Activated CD8-positive, alpha-beta memory T cell treated with anti-CD3 and anti-CD28 coated beads, Interleukin-2, amount 10 ng/mL, durations not matched to agents 7 days and 5 days (primary cell): ENCODE results near the gene HAPLN2. TPM values are rescaled to one million over a fixed set of nuclear protein-coding genes. Genes with fewer than 3 reads are reported as not detected.

Experiments
- ATAC-seq: fragments of 150-1000 bp; cut with Tn5 transposase; one replicate; pipeline ENCODE4 v1.10.0; 2021; ENCODE audit warnings: moderate library complexity
- CTCF ChIA-PET: fragments of 350-600 bp; sonication (Branson Sonifier 250); formaldehyde crosslinking; loops from one replicate; lab custom pipeline; 2021; ENCODE audit warnings: antibody characterized with exemption; lab: Charles Lee
- DNase-seq: peaks from one replicate; pipeline ENCODE4 v3.0.0-alpha.2; 2020
- H3K27ac Mint-ChIP-seq: one replicate; pipeline ENCODE4 v1.8.0; 2021; ENCODE audit warnings: mild to moderate bottlenecking, mixed read lengths
- H3K27me3 Mint-ChIP-seq: one replicate; pipeline ENCODE4 v1.8.0; 2021; ENCODE audit warnings: mixed read lengths
- H3K36me3 Mint-ChIP-seq: one replicate; pipeline ENCODE4 v1.8.0; 2021; ENCODE audit warnings: mild to moderate bottlenecking, mixed read lengths
- H3K4me1 Mint-ChIP-seq: one replicate; pipeline ENCODE4 v1.8.0; 2021; ENCODE audit warnings: mixed read lengths
- H3K4me3 Mint-ChIP-seq: one replicate; pipeline ENCODE4 v1.8.0; 2021; ENCODE audit warnings: mild to moderate bottlenecking, moderate library complexity, mixed read lengths
- H3K9me3 Mint-ChIP-seq: one replicate; pipeline ENCODE4 v1.8.0; 2022; ENCODE audit warnings: low read depth, mixed read lengths
- total RNA-seq, 2 experiments: library from RNA; stranded (reverse); gene quantifications; one replicate each; pipeline ENCODE4 v1.2.3, GENCODE V29; 2021

Gene HAPLN2
- total RNA-seq, 2 experiments from 2014 or later: not detected

DNA sequence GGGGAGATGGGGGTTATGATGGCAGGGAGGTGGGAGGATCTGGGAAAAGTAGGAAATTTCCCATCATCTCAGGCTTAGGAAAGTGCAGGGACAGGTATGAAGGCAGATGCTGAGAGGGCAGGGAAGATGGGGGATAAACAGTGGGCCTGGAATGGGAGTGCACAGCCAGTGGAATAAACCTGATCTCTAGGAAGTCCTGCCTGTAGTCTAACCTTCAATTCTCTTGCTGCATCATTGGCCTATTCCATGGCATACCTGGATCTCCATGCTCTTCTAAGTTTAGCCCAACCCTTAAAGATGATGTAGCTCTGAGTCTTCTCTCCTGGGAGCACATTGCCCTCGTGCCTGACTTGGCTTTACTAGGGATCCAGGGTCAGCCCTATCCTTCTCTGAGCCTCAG is 25.4 kb downstream of the HAPLN2 start:
- no peak for DNase-seq
- Mint-ChIP-seq H3K4me3 (no peak overlapping the region), H3K27ac (no peak overlapping the region), H3K9me3 (no peaks in the 10 kb centered on the region), H3K36me3 (no peaks in the 10 kb centered on the region), H3K4me1 (peaks cover 41% of the 10 kb centered on the region), H3K27me3 (peaks cover 93% of the 10 kb centered on the region)
- no peak for ATAC-seq
- CTCF ChIA-PET: interaction anchor here (1.0 to 22.5 kb wide), 8 partner anchors 12 to 259 kb away, joined by 3 to 344 read pairs (median 13); partner anchors contain the start of gene HAPLN2

DNA sequence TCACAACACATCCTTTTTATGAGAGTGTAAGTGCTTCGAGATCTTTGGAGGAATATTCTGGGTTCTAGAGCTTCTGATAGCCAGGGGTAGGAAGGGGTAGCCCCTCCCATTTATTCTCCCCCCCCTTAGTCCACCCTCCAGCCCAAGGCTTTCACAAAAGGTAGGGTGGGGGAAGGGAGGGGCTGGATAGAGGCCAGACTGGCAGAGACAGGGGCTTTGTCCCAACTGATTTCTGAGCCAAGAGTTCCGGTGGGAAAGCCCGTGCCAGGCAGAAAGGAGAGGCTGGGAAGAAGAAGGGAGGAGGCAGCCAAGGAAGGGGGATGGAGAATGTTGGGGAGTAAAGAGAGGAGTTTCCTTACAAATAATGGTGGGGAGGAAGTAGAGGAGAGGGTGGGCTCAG is 25.8 kb downstream of the HAPLN2 start:
- H3K27ac Mint-ChIP-seq: no peak overlapping the region
- no peaks in the 10 kb centered on the region for H3K9me3 Mint-ChIP-seq
- ATAC-seq: no peak
- CTCF ChIA-PET: interaction anchor here (0.6 to 22.5 kb wide), 7 partner anchors 13 to 260 kb away, joined by 3 to 344 read pairs (median 4); partner anchors contain the start of gene HAPLN2
- H3K36me3 Mint-ChIP-seq: no peaks in the 10 kb centered on the region
- no peak overlapping the region for H3K4me3 Mint-ChIP-seq
- H3K4me1 Mint-ChIP-seq: peaks cover 41% of the 10 kb centered on the region
- peaks cover 90% of the 10 kb centered on the region for H3K27me3 Mint-ChIP-seq
- DNase-seq: no peak

DNA sequence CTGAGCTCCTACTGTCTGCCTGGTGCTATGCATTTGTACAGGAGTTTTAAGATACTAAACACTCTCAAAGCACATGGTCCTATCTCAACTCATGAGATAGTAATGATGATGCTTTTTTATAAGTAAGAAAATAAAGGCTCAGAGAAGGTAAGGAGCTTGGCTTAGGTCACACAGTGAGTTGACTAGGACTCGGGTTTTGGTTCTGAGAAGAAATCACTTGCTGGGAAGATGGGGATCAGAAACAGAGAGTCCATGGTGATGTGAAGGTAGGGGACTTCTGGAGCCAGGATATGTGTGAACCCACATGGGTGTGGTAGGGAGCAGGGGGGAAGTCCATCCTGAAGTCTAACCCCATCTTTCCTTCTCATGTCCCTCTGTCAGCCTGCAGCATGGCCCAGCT is 26.5 kb downstream of the HAPLN2 start:
- Mint-ChIP-seq H3K36me3 (no peaks in the 10 kb centered on the region), H3K9me3 (no peaks in the 10 kb centered on the region), H3K27me3 (peaks cover 91% of the 10 kb centered on the region), H3K27ac (no peak overlapping the region), H3K4me1 (peaks cover 41% of the 10 kb centered on the region), H3K4me3 (no peak overlapping the region)
- DNase-seq (no peak), ATAC-seq (no peak)
- CTCF ChIA-PET: interaction anchor here (0.6 to 22.5 kb wide), 8 partner anchors 11 to 260 kb away, joined by 3 to 344 read pairs (median 4); partner anchors contain the start of gene HAPLN2

GRCh38 chr1:156646738-156647211 is 27.6 kb downstream of the HAPLN2 start:
- peaks cover 32% of the 10 kb centered on the region for H3K4me1 Mint-ChIP-seq
- DNase-seq (no peak), ATAC-seq (no peak)
- H3K27me3 Mint-ChIP-seq: peaks cover 88% of the 10 kb centered on the region
- H3K9me3 Mint-ChIP-seq: no peaks in the 10 kb centered on the region
- CTCF ChIA-PET: interaction anchor here (0.5 to 22.5 kb wide), 8 partner anchors 10 to 342 kb away, joined by 3 to 344 read pairs (median 4); partner anchors contain the start of gene HAPLN2
- H3K27ac Mint-ChIP-seq: no peak overlapping the region
- H3K36me3 Mint-ChIP-seq: no peaks in the 10 kb centered on the region
- H3K4me3 Mint-ChIP-seq: no peak overlapping the region

GRCh38 chr1:156647351-156647750 is 28.1 kb downstream of the HAPLN2 start:
- H3K27ac Mint-ChIP-seq: no peak overlapping the region
- no peak overlapping the region for H3K4me3 Mint-ChIP-seq
- CTCF ChIA-PET: interaction anchor here (1.6 to 22.5 kb wide), 4 partner anchors 11 to 261 kb away, joined by 3 to 344 read pairs (median 18); partner anchors contain the start of gene HAPLN2
- H3K36me3 Mint-ChIP-seq: no peaks in the 10 kb centered on the region
- DNase-seq: no peak
- H3K9me3 Mint-ChIP-seq: no peaks in the 10 kb centered on the region
- peaks cover 90% of the 10 kb centered on the region for H3K27me3 Mint-ChIP-seq
- H3K4me1 Mint-ChIP-seq: peaks cover 28% of the 10 kb centered on the region
- ATAC-seq: no peak

GRCh38 chr1:156648496-156648895 is 29.3 kb downstream of the HAPLN2 start:
- Mint-ChIP-seq H3K4me3 (no peak overlapping the region), H3K4me1 (peaks cover 16% of the 10 kb centered on the region), H3K27me3 (peaks cover 87% of the 10 kb centered on the region), H3K36me3 (no peaks in the 10 kb centered on the region), H3K27ac (no peak overlapping the region), H3K9me3 (no peaks in the 10 kb centered on the region)
- CTCF ChIA-PET: interaction anchor here (0.6 to 22.5 kb wide), 7 partner anchors 10 to 263 kb away, joined by 3 to 344 read pairs (median 6); partner anchors contain the start of gene HAPLN2
- no peak for ATAC-seq
- no peak for DNase-seq

- DNase-seq (no peak), ATAC-seq (no peak)
- H3K27ac Mint-ChIP-seq: no peak overlapping the region
- H3K9me3 Mint-ChIP-seq: no peaks in the 10 kb centered on the region
- CTCF ChIA-PET: interaction anchor here (0.6 to 22.5 kb wide), 10 partner anchors 10 to 263 kb away, joined by 3 to 344 read pairs (median 6); partner anchors contain the start of gene HAPLN2
- no peaks in the 10 kb centered on the region for H3K36me3 Mint-ChIP-seq
- H3K4me3 Mint-ChIP-seq: no peak overlapping the region
- peaks cover 12% of the 10 kb centered on the region for H3K4me1 Mint-ChIP-seq
- H3K27me3 Mint-ChIP-seq: peaks cover 88% of the 10 kb centered on the region
Observed at GRCh38 chr1:156648951-156649350, 29.7 kb downstream of the HAPLN2 start.

- Mint-ChIP-seq H3K36me3 (no peaks in the 10 kb centered on the region), H3K27me3 (peaks cover 89% of the 10 kb centered on the region), H3K9me3 (no peaks in the 10 kb centered on the region), H3K27ac (no peak overlapping the region), H3K4me3 (no peak overlapping the region), H3K4me1 (peaks cover 7% of the 10 kb centered on the region)
- ATAC-seq (no peak), DNase-seq (no peak)
- CTCF ChIA-PET: interaction anchor here (0.7 to 22.5 kb wide), 5 partner anchors 6 to 172 kb away, joined by 3 to 344 read pairs (median 7); partner anchors contain the start of gene HAPLN2
Observed at GRCh38 chr1:156652131-156652991, 33.1 kb downstream of the HAPLN2 start.

DNA sequence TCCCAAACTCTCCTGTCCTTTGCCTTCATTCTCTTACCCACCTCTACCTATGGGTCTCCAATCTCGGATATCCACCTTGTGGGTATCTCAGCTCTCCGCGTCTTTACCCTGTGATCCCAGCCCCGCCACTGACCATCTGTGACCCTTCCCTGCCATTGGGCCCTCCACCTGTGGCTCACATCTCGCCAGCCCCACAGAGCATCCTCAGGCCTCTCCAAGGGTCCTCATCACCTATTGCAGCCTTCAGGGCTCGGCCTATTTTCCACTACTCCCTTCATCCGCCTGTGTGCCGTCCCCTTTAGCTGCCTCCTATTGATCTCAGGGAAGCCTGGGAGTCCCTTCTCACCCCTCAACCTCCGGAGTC is 33.8 kb downstream of the HAPLN2 start:
- no peaks in the 10 kb centered on the region for H3K36me3 Mint-ChIP-seq
- no peaks in the 10 kb centered on the region for H3K9me3 Mint-ChIP-seq

DNA sequence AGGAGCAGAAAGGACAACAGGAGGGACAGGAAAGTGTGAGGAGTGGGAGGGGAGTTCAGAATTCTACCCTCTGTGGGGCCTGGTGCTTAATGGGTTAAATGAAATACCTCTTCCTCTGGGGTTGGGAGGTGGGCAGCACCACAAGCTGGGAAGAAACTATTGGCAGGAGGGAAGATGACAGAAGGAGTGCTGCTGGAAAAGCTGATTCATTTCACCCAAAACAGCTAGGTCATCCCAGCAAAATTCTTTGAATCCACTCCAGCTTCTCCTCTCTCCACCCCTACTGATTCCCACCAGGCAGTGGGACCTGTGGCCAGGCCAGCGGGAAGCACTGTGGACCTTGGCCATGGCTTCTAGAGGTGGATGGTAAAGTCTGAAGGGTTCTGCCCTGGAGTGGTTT is 35.5 kb downstream of the HAPLN2 start:
- CTCF ChIA-PET: interaction anchor here (1.3 to 12.6 kb wide), 6 partner anchors 12 to 269 kb away, joined by 4 to 340 read pairs (median 26); partner anchors contain the start of genes BCAN, HAPLN2 and NES
- Mint-ChIP-seq H3K27ac (no peak overlapping the region), H3K36me3 (no peaks in the 10 kb centered on the region), H3K27me3 (peaks cover 69% of the 10 kb centered on the region), H3K4me1 (peaks cover 30% of the 10 kb centered on the region), H3K4me3 (no peak overlapping the region), H3K9me3 (no peaks in the 10 kb centered on the region)
- DNase-seq: no peak
- no peak for ATAC-seq

More for the DNA sequence above, 33.8 kb downstream of the HAPLN2 start:
- DNase-seq: no peak
- H3K27ac Mint-ChIP-seq: no peak overlapping the region
- CTCF ChIA-PET: interaction anchor here (1.2 to 22.5 kb wide), 3 partner anchors 10 to 172 kb away, joined by 3 to 344 read pairs (median 7); partner anchors contain the start of gene HAPLN2
- peaks cover 85% of the 10 kb centered on the region for H3K27me3 Mint-ChIP-seq
- peaks cover 12% of the 10 kb centered on the region for H3K4me1 Mint-ChIP-seq
- no peak overlapping the region for H3K4me3 Mint-ChIP-seq
- ATAC-seq: no peak

DNA sequence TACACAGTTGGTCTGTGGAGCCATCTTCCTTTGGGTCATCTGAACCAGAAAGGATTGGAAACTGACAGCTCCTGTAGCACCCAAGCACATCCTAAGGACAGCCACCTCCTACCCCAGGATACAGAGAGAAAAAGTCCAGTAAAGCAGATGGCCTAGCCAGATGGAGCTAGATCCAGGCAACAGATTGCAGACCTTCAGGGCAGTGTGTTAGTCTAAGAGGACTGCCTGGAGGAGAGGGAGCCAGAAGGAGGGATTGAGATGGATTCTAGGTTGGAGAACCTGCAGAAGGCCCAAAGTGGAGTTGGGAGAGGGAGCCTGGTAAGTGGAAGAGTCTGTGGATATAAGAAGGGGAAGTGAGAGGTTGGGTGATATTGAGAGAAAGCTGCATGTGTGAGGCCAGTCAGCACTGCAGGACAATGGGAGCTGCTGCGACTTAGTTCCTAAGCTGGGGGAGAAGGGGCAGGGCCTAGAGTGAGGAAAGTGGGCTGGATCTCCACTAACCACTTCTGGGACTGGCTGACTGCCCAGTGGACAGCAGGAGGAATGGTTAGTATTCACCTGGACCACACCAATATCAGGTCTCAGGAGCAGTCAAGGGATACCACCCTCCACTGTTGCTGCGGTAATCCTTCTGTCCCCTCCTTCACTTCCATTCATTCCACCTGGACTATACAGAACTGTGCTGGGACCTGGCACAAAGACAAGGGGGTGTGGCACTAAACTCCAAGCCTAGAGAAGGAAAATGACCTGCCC is 36.1 kb downstream of the HAPLN2 start:
- Mint-ChIP-seq H3K4me3 (no peak overlapping the region), H3K36me3 (no peaks in the 10 kb centered on the region), H3K27ac (no peak overlapping the region), H3K9me3 (no peaks in the 10 kb centered on the region), H3K4me1 (peaks cover 35% of the 10 kb centered on the region), H3K27me3 (peaks cover 66% of the 10 kb centered on the region)
- CTCF ChIA-PET: interaction anchor here (1.2 to 12.6 kb wide), 7 partner anchors 12 to 270 kb away, joined by 4 to 340 read pairs (median 6); partner anchors contain the start of genes BCAN, HAPLN2 and NES
- DNase-seq: no peak
- ATAC-seq: no peak

GRCh38 chr1:156655904-156656516 is 36.8 kb downstream of the HAPLN2 start:
- H3K36me3 Mint-ChIP-seq: no peaks in the 10 kb centered on the region
- no peak overlapping the region for H3K4me3 Mint-ChIP-seq
- H3K4me1 Mint-ChIP-seq: peaks cover 41% of the 10 kb centered on the region
- peaks cover 59% of the 10 kb centered on the region for H3K27me3 Mint-ChIP-seq
- ATAC-seq (no peak), DNase-seq (no peak)
- no peak overlapping the region for H3K27ac Mint-ChIP-seq
- CTCF ChIA-PET: interaction anchor here (1.2 to 12.6 kb wide), 10 partner anchors 10 to 270 kb away, joined by 3 to 340 read pairs (median 6); partner anchors contain the start of genes BCAN, HAPLN2 and NES
- H3K9me3 Mint-ChIP-seq: no peaks in the 10 kb centered on the region
